SH-SY5Y (cell line): ENCODE data around the gene TLL1.

Experiments used
- GATA2 ChIP-seq: IDR thresholded peaks from 2 replicates; pipeline ENCODE4 v1.6.1; 2011; ENCODE audit warnings: mild to moderate bottlenecking, low read depth, low read length
- GATA3 ChIP-seq: IDR thresholded peaks from 2 replicates; pipeline ENCODE4 v1.6.1; 2011; ENCODE audit warnings: low read depth, mild to moderate bottlenecking, low read length, moderate library complexity

DNA sequence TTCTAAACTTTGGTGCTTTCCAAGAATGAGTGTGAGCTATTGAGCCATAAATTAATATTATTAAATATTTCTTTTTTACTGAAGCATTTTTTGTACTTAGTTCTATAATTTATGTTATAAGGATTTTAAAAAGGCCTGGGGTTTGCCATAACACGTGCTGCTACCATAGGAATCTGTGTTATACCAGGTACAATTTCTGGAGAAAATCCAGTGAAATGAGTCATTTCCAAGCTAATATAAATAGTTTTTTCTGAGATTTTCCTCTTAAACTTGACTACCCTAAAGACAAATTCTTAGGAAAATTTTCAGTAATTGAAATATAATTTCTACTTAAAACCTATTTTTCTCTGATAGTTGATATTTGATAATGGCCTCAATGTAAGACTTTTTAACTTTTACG, 130.8 kb downstream of the TLL1 start:
- TF ChIP-seq GATA3 (no peak), GATA2 (no peak)
